GM18867 (cell line): Measurements from ENCODE around the gene LIMA1.
"Not testable (repeated sequence)": the region's sequence is repeated elsewhere in the genome, so short reads cannot be mapped to it uniquely, and the experiment has no call there.

ENCODE experiments used
- ATAC-seq: cut with Tn5 transposase; IDR thresholded peaks from one replicate; pipeline ENCODE4 v1.9.1; 2021; ENCODE audit warnings: mild to moderate bottlenecking, moderate library complexity; ENCODE audit not compliant: unreplicated experiment

LIMA1 gene

GRCh38 chr12:50148011-50148410 is 135.3 kb downstream of the LIMA1 start:
- not testable (repeated sequence) for ATAC-seq

GRCh38 chr12:50147281-50147680 is 136.0 kb downstream of the LIMA1 start:
- no peak for ATAC-seq

- ATAC-seq: no peak
These were observed 137.9 kb downstream of the LIMA1 start for GRCh38 chr12:50145439-50145838.

GRCh38 chr12:50142993-50143392 is 140.3 kb downstream of the LIMA1 start:
- ATAC-seq: no peak

- ATAC-seq: no peak
These were observed 150.7 kb downstream of the LIMA1 start for GRCh38 chr12:50132505-50133135.

- no peak for ATAC-seq
These were observed 154.0 kb downstream of the LIMA1 start for GRCh38 chr12:50129290-50129689.

GRCh38 chr12:50127546-50127945 is 155.8 kb downstream of the LIMA1 start:
- no peak for ATAC-seq
